Endothelial cell of umbilical vein (primary cell): ENCODE measurements around the gene OCEL1.

Experiments used
- CTCF ChIP-seq, 2 donors: IDR thresholded peaks; 1 replicate in 1 of 2; 2 replicates in 1 of 2; pipeline ENCODE4 v1.5.1; 2011; ENCODE audit warnings: low read length in 2 of 2, mild to moderate bottlenecking in 2 of 2, moderate library complexity in 2 of 2, control low read depth in 1 of 2, inconsistent platforms in 1 of 2, low read depth in 1 of 2; ENCODE audit not compliant: insufficient read depth in 1 of 2; ENCODE audit errors: extremely low read depth in 1 of 2
- MAX ChIP-seq: IDR thresholded peaks from 2 replicates; pipeline ENCODE4 v1.6.1; 2011; ENCODE audit not compliant: insufficient read depth, insufficient read length
- POLR2A ChIP-seq: IDR thresholded peaks from 2 replicates; pipeline ENCODE4 v1.6.1; 2012; ENCODE audit warnings: low read depth, mild to moderate bottlenecking, control low read depth, low read length

- no peak for TF ChIP-seq CTCF (IDR thresholded peaks at IDR 0.05; ENCODE audit: extremely low read depth in 1 of 2, insufficient read depth in 1 of 2, low read depth in 1 of 2, low read length in 2 of 2)
- TF ChIP-seq POLR2A, result no peak
- no peak for TF ChIP-seq MAX
Observed at GRCh38 chr19:17256130-17256529, 30.1 kb downstream of the OCEL1 start.
